ENCODE measurements around the gene SASH1. TPM values are rescaled to one million over a fixed set of nuclear protein-coding genes. Genes with fewer than 3 reads are reported as not detected.

SASH1 gene
- total and polyA plus RNA-seq, 2 donors (not counting 1 experiment from before 2014, with no cell fraction given), result 38.6 to 44.6 TPM

GRCh38 chr6:148295261-148295887, 47.3 kb upstream of the SASH1 start:
- no peaks in the 10 kb centered on the region for H3K79me2 ChIP-seq (ENCODE audit: control insufficient read depth, insufficient read depth, low read length)
- no peak overlapping the region for H3K9ac ChIP-seq (ENCODE audit: insufficient read depth, low read length)
- no peak for TF ChIP-seq EZH2 (IDR thresholded peaks at IDR 0.05; ENCODE audit: low read length, missing control alignments)
- TF ChIP-seq CTCF (conservative IDR thresholded peaks at IDR 0.05 in 1 of 2, IDR thresholded peaks at IDR 0.05 in 1 of 2; ENCODE audit: low read depth in 1 of 2, low read length in 2 of 2), result no peak
- no peak overlapping the region for H2AFZ ChIP-seq (ENCODE audit: low read length)
- H3K4me3 ChIP-seq (replicated peaks in 1 of 4; ENCODE audit: control extremely low read depth in 1 of 4, insufficient read depth in 1 of 4, low read depth in 3 of 4, low read length in 4 of 4), result no peak overlapping the region
- H3K4me2 ChIP-seq (ENCODE audit: extremely low read depth, insufficient read depth, low read length), result no peak overlapping the region
- H3K27me3 ChIP-seq (ENCODE audit: control insufficient read depth, insufficient read depth, low read length), result no peaks in the 10 kb centered on the region
- no peak for DNase-seq (ENCODE audit: low read depth in 2 of 2)
- H3K36me3 ChIP-seq (ENCODE audit: control insufficient read depth, insufficient read depth, low read length), result no peaks in the 10 kb centered on the region
- no peaks in the 10 kb centered on the region for H4K20me1 ChIP-seq (ENCODE audit: control insufficient read depth, extremely low read depth, insufficient read depth, low read length)
- peaks cover 5% of the 10 kb centered on the region for H3K4me1 ChIP-seq (ENCODE audit: control insufficient read depth, extremely low read depth, insufficient read depth, low read length)
- H3K27ac ChIP-seq (ENCODE audit: insufficient read depth, low read length), result no peak overlapping the region
- no peaks in the 10 kb centered on the region for H3K9me3 ChIP-seq (ENCODE audit: control insufficient read depth, insufficient read depth, low read depth, low read length)

- Histone ChIP-seq H4K20me1 (ENCODE audit: control insufficient read depth, extremely low read depth, insufficient read depth, low read length) (no peaks in the 10 kb centered on the region), H3K4me1 (ENCODE audit: control insufficient read depth, extremely low read depth, insufficient read depth, low read length) (peaks cover 5% of the 10 kb centered on the region), H3K9ac (ENCODE audit: insufficient read depth, low read length) (no peak overlapping the region), H3K27me3 (ENCODE audit: control insufficient read depth, insufficient read depth, low read length) (no peaks in the 10 kb centered on the region), H3K4me2 (ENCODE audit: extremely low read depth, insufficient read depth, low read length) (no peak overlapping the region), H3K79me2 (ENCODE audit: control insufficient read depth, insufficient read depth, low read length) (no peaks in the 10 kb centered on the region), H3K9me3 (ENCODE audit: control insufficient read depth, insufficient read depth, low read depth, low read length) (no peaks in the 10 kb centered on the region), H3K36me3 (ENCODE audit: control insufficient read depth, insufficient read depth, low read length) (no peaks in the 10 kb centered on the region), H3K27ac (ENCODE audit: insufficient read depth, low read length) (no peak overlapping the region), H2AFZ (ENCODE audit: low read length) (no peak overlapping the region), H3K4me3 (replicated peaks in 1 of 4; ENCODE audit: control extremely low read depth in 1 of 4, insufficient read depth in 1 of 4, low read depth in 3 of 4, low read length in 4 of 4) (no peak overlapping the region)
- peak in 1 of 2 donors; percentile 45 for DNase-seq (ENCODE audit: low read depth in 2 of 2)
- no peak for TF ChIP-seq EZH2 (IDR thresholded peaks at IDR 0.05; ENCODE audit: low read length, missing control alignments)
- no peak for TF ChIP-seq CTCF (conservative IDR thresholded peaks at IDR 0.05 in 1 of 2, IDR thresholded peaks at IDR 0.05 in 1 of 2; ENCODE audit: low read depth in 1 of 2, low read length in 2 of 2)
Measured at GRCh38 chr6:148296771-148297170, 45.9 kb upstream of the SASH1 start.

- no peak for DNase-seq (ENCODE audit: low read depth in 2 of 2)
- no peaks in the 10 kb centered on the region for H3K27me3 ChIP-seq (ENCODE audit: control insufficient read depth, insufficient read depth, low read length)
- H3K4me3 ChIP-seq (replicated peaks in 1 of 4; ENCODE audit: control extremely low read depth in 1 of 4, insufficient read depth in 1 of 4, low read depth in 3 of 4, low read length in 4 of 4), result no peak overlapping the region
- no peaks in the 10 kb centered on the region for H3K9me3 ChIP-seq (ENCODE audit: control insufficient read depth, insufficient read depth, low read depth, low read length)
- TF ChIP-seq CTCF (conservative IDR thresholded peaks at IDR 0.05 in 1 of 2, IDR thresholded peaks at IDR 0.05 in 1 of 2; ENCODE audit: low read depth in 1 of 2, low read length in 2 of 2) (no peak), EZH2 (IDR thresholded peaks at IDR 0.05; ENCODE audit: low read length, missing control alignments) (no peak)
- peaks cover 5% of the 10 kb centered on the region for H3K4me1 ChIP-seq (ENCODE audit: control insufficient read depth, extremely low read depth, insufficient read depth, low read length)
- H3K9ac ChIP-seq (ENCODE audit: insufficient read depth, low read length), result no peak overlapping the region
- no peaks in the 10 kb centered on the region for H4K20me1 ChIP-seq (ENCODE audit: control insufficient read depth, extremely low read depth, insufficient read depth, low read length)
- H3K36me3 ChIP-seq (ENCODE audit: control insufficient read depth, insufficient read depth, low read length), result no peaks in the 10 kb centered on the region
- no peak overlapping the region for H3K4me2 ChIP-seq (ENCODE audit: extremely low read depth, insufficient read depth, low read length)
- H3K27ac ChIP-seq (ENCODE audit: insufficient read depth, low read length), result no peak overlapping the region
- no peak overlapping the region for H2AFZ ChIP-seq (ENCODE audit: low read length)
- H3K79me2 ChIP-seq (ENCODE audit: control insufficient read depth, insufficient read depth, low read length), result no peaks in the 10 kb centered on the region
Measured at GRCh38 chr6:148298683-148299082, 44.0 kb upstream of the SASH1 start.
